Stimulated activated CD8-positive, alpha-beta memory T cell treated with anti-CD3 and anti-CD28 coated beads, Interleukin-4, amount 100 ng/mL, for 24 hours (primary cell): ENCODE data around the gene CEACAM8.
"Not testable (repeated sequence)": the region's sequence is repeated elsewhere in the genome, so short reads cannot be mapped to it uniquely, and the experiment has no call there.

Source experiments
- DNase-seq: peaks from one replicate; pipeline ENCODE4 v3.0.0-alpha.2; 2020; ENCODE audit warnings: low read depth

Gene CEACAM8

GRCh38 chr19:42594617-42595489, at the start of gene CEACAM8:
Gene CEACAM8, minus strand, starts transcription at chr19:42594924. Its CDS starts 96 bp downstream, at chr19:42594828.
- DNase-seq = no peak

DNA sequence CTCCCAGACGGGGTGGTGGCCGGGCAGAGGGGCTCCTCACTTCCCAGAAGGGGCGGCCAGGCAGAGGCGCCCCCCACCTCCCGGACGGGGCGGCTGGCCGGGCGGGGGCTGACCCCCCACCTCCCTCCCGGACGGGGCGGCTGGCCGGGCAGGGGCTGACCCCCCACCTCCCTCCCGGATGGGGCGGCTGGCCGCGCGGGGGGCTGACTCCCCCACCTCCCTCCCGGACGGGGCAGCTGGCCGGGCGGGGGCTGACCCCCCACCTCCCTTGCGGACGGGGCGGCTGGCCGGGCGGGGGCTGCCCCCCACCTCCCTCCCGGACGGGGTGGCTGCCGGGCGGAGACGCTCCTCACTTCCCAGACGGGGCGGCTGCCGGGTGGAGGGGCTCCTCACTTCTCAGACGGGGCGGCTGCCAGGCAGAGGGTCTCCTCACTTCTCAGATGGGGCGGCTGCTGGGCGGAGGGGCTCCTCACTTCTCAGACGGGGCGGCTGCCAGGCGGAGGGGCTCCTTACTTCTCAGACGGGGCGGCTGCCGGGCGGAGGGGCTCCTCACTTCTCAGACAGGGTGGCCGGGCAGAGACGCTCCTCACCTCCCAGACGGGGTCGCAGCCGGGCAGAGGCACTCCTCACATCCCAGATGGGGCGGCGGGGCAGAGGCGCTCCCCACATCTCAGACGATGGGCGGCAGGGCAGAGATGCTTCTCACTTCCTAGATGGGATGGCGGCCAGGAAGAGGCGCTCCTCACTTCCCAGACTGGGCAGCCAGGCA, 44.8 kb upstream of the CEACAM8 start:
- DNase-seq = not testable (repeated sequence)

DNA sequence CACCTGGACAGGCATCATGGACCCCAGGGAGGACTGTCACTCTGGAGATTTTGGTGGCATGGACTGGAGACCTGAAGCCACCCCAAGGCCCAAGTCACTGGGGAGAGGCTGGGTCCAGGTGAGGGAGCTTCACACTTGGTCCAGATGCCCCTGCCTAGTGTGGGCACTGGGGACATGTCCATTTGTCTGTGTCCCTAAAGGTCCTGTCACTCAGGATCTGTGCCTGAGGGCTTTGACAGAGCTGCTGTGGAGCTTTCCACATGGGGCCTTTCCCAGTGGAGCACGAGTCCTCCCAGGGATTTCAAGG, 40.5 kb upstream of the CEACAM8 start:
- no peak for DNase-seq

DNA sequence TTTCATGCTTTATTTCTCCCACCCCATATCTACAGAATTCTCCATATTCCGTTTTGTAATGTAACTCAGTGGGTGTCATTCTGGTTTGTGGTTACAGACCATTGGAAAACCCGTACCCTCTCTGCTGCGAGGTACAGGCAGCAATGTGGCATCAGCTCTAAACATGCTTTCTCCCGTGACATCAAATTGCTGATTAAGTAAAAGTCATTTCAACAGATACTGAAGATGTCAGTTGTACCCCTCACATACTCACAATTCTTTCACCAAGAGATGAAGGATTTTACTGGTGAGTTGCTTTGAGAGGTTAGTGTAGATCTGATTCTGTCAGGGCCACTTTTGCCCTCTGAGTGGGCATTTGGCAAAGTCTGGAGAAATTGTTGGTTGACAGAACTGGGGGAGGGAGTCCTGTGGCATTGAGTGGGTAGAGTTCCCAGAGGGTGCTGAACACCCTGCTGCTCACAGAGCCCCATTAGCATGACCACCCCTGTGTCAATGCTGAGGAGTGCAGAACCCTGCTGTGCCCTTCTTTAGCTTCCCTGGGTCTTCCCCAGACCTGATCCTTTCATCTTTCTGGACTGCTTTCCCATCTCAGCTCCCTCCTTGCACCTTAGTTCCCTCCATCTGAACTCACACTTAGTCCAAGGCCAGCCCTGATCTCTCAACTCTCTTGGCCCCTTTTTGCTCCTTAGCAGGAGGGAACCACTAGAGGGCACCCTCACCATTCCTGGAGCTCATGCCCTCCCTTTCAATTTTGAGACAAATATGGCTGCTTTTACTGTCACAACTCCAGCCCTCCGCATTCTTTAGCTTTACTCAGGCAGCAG, 39.9 kb upstream of the CEACAM8 start:
- DNase-seq = peak; percentile 25

DNA sequence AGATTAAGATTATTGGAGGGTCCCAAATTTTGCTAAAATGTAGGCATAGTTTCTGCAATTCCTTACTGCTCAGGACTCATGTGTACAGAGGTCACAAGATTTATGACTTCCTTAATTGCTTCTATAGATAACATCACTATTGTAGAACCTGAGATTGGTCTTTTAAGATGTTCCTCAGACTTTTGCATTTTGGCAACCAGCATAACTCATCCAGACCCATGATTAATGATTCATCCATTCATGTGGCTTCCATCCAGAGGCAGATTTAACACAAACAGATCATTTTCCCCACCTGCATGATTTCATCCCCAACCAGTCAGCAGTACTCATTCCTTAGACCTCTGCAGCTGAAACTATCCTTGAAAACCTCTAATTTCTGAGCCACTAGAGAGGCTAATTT, 34.5 kb upstream of the CEACAM8 start:
- DNase-seq = no peak

DNA sequence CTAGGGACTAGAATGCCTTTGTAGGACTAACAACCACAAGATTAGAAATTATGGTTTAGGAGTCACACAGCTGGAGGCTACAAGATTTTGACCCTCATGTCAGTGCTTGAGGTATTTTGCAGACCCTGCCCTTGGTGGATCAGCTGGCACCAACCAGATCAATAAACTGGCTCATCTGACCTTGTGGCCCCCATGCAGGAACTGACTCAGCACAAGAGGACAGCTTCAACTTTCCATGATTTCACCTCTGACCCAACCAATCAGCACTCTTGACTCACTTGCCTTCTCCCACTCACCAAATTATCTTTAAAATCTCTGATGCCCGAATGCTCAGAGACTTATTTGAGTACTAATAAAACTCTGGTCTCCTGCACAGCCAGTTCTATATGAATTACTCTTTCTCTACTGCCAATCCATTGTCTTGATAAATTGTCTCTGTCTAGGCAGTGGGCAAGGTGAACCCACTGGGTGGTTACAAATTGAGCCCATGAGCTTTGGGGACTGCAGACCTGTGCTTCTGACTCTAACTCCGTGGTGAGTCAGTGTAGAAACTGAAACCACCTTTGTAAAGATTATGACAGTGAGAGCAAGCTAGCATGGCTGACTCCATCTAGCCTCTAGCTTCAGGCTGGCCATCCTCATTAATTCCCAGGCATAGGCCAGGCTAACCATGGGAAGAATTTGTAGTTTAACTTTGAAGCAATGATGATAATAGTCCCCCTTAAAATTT, 33.9 kb upstream of the CEACAM8 start:
- DNase-seq = no peak

DNA sequence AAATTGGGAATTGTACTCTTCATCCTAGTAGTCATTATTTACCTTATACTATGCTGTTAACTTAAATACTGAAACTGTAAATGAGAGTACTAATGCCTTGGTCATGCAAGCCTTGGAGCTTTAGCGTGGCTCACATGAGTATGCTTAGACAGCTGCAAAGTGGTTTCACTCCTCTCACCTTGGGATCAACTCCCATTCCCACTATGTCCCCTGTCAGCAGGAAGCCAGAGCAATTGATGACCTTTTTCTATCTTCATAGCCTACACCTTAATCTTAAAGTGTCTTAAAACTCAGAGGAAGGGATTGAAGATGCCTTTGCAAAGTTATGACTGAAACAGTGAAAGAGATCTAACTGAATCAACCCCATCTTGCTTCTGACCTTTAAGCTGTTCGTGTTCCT, 33.2 kb upstream of the CEACAM8 start:
- DNase-seq = no peak

DNA sequence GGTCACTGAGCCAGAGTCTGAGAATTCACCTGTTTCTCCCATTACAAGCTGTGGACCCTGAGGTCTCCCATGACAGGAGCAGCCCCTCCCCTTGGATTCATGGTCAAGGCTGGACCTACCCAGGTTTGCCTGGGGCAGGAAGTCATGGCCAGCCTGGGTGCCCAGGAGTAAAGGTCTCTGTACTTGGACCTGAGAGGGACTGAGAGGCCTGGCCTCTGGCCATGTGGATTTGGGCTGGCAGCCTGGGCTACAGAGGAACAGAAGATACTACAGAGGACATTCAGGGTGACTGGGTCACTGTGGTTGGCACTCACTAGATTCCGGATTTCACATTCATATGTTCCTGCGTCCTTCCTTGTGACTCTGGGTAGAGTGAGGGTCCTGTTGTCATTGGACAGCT, 31.5 kb upstream of the CEACAM8 start:
- DNase-seq = no peak

DNA sequence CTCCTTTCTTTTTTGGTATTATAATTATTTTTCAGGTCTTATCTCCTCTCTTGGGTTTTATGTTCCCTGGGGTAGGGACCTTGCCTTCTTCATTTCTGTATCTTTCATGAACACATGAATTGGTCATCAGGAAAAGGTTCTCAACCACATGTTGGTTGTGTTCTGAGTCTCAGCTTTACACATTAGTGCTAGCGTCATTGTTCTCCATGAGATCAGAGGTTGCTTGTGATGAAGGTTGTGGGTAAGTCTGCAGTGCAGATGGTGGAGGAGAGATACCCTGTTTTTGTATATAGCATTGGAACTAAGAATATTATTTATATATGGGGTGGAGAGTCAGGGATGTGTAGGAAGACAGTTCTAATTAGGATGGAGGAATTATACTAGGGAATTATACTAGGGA, 24.5 kb upstream of the CEACAM8 start:
- DNase-seq = no peak

DNA sequence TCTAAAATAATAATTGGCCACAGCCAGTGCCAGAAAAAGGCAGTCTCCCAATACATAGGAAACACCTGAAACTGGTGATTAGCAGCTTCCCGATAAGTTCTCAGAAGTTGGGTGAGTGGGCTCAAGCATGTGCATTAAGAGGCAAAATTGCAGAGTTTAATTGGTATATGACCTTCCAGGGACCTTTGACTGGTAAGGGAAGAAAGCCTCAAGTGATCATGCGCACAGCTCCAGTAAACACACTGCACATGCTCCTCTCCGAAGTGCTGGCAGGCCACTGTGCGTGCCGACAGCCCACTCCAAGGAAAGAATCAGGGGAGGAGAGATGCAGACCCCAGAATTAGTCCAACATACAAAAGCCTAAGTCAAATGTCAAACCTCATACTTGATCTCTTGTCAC, 18.9 kb upstream of the CEACAM8 start:
- no peak for DNase-seq

DNA sequence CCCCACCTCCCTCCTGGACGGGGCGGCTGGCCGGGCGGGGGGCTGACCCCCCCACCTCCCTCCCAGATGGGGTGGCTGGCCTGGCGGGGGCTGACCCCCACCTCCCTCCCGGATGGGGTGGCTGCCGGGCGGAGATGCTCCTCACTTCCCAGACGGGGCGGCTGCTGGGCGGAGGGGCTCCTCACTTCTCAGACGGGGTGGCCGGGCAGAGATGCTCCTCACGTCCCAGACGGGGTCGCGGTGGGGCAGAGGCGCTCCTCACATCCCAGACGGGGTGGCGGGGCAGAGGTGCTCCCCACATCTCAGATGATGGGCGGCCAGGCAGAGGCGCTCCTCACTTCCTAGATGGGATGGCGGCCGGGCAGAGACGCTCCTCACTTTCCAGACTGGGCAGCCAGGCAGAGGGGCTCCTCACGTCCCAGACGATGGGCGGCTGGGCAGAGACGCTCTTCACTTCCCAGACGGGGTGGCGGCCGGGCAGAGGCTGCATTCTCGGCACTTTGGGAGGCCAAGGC, 15.7 kb upstream of the CEACAM8 start:
- not testable (repeated sequence) for DNase-seq

- peak; percentile 26 for DNase-seq
Measured at GRCh38 chr19:42606660-42607351, 12.1 kb upstream of the CEACAM8 start.

- no peak for DNase-seq
Measured at GRCh38 chr19:42601811-42602443, 7.2 kb upstream of the CEACAM8 start.

DNA sequence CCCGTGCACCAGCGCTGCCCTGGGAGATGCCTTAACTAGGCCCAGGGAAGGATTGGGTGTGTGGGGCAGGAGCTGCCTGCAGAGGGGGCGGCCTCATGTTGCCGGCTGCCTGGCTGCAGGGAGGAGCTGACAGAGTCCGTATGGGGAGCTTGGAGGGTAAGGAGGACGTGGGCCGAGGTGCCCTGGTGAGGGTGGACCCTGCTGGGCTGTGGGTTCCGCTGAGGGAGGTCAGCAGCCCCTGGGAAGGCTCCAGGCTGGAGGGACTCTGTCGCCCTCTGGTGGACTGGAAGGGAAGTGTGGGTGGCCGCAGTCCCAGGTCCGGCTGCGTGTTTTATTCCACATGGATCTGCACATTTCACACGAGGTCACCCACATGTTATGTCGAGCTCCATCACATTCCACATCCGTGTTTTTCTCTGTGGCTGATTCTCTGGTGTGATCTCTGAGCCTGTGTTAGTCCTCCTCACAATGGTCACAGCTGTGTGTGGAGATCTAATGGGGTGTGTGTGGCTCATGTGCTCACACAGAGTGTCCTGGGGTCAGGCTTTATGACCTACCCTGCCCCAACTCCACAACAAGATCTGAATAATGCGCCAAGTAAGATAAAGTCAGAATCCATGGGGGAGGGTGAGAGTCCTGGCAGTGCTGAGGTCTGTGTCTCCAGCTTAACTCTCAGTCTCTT, 1.8 kb upstream of the CEACAM8 start:
- DNase-seq = no peak

DNA sequence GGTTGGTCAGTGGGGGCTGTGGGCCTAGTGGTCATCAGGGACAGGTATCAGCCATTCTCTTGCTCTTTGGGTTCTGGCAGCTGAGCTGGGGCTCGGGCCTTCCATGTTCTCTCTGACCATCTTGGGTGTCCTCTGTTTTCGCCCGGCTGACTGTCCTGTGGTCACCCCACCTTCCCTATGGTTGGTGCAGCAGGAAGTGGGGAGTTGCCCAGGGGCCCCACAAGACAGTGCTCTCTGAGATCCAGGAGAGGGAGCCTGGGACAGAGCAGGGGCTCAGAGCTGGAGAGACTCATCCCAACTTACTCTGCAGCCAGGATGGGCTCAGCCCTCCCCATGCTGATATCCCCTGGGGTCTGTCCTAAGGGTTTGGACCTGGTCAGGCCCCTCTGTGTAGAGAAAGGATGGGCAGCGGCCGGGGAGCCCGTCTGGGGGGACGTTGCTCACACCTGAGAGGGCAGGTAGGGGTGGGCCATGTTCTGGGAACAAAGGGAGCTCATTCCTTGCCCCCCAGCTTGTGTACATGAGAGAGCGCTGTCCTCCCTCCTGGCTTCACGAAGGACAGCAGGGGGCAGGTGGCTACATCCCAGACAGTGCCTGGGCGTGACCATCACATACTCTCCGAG, 937 bp upstream of the CEACAM8 start:
- DNase-seq = no peak

DNA sequence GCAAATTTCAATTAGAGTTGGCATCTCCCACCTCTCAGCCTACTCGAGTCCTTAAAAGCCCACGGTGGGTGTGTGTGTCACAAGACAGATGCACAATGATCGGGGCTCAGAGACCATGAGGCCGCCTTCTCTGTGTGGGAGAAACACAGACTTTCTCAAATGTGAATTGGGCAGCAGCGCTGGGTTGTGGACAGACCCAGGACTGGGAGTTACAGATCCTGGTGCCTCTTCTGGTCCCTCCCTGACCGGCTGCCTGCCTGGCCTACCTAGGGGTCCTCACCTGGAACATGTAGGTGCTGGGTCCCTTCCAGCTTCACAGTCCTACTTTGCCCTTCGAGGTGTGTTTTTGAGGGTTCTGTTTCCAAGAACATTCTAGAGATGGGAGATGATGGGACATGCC, 4.9 kb downstream of the CEACAM8 start:
- no peak for DNase-seq

DNA sequence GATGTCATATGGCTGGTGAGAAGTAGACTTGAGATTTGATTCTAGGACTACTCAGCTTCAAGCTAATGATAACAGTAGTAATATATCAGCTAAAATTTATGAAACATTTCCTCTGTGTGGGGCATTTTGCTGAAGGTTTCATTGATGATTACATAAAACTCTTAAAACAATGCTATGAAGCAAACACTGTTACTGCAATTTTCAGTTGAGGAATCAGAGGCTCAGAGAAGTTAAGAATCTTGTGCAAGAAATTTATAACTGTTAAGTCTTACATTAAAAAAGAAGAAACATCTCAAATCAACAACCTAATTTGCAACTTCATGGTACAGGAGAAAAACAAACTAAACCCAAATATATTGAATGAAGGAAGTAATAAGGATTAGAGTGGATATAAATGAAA, 10.3 kb downstream of the CEACAM8 start:
- DNase-seq = no peak

DNA sequence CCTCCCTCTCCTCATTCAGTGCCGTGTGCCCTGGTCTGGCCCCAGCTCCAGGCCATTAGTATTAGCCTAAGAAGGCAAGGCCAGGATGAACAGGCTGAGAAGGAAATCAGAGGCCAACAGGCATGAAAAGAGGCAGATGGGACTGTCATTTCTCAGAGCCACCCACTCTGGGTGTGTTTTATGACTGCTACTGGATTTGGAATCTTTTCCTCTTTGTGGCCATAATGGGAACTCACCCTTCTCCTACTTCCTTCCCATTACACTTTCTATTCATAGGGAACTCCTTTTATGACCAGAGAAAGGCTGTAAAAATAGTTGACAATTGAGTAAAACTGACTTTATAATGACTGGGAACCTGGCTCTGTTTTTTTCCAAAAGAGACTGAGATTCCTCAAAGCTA, 17.7 kb downstream of the CEACAM8 start:
- DNase-seq = no peak

DNA sequence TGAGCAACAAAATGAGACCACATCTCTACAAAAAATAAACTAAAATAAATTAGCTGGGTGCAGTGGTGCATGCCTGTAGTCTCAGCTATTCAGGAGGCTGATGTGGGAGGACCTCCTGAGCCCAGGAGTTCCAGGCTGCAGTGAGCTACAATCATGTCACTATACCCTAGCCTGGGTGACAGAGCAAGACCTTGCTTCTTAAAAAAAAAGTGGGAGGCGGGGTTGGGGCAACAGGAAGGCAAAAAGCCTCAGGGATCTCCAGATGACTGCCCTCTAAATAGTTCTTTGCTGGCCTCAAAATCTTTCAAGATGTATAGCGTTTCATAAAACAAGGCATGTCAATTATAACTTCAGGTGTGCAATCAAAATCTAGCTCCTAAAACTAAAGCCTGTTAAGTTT, 18.5 kb downstream of the CEACAM8 start:
- DNase-seq = no peak

- no peak for DNase-seq
Measured at GRCh38 chr19:42573642-42574041, 21.1 kb downstream of the CEACAM8 start.
